ENCODE results near the gene KBTBD4. TPM values are rescaled to one million over a fixed set of nuclear protein-coding genes. Genes with fewer than 3 reads are reported as not detected.

Gene KBTBD4
- total and polyA plus RNA-seq, 4 donors = 5.6 to 12.0 (median 8.6) TPM

- TF ChIP-seq ATF3 (IDR thresholded peaks at IDR 0.05) (no peak), FOXA2 (IDR thresholded peaks at IDR 0.05) (no peak), NR2F2 (IDR thresholded peaks at IDR 0.05) (no peak), CTCF (IDR thresholded peaks at IDR 0.05; ENCODE audit: low read depth, low read length, missing input control) (no peak), HNF4G (IDR thresholded peaks at IDR 0.05) (no peak)
Measured at GRCh38 chr11:47591764-47592163, 13.0 kb upstream of the KBTBD4 start (continued).

GRCh38 chr11:47589977-47590861 lies 11.4 kb upstream of the KBTBD4 start:
- Histone ChIP-seq H3K9ac (ENCODE audit: low read depth in 1 of 2, low read length in 2 of 2) (no peak overlapping the region), H3K27me3 (ENCODE audit: control insufficient read depth in 4 of 4, insufficient read depth in 4 of 4, low read length in 3 of 4) (peaks cover 0 to 7% (median 2%) of the 10 kb centered on the region in 4 donors), H3K4me3 (ENCODE audit: low read depth in 1 of 3, low read length in 3 of 3) (peak overlapping the region in 1 of 3 donors; percentile 1), H3K27ac (ENCODE audit: low read depth in 1 of 2, low read length in 2 of 2) (no peak overlapping the region), H3K9me3 (ENCODE audit: control insufficient read depth in 4 of 4, low read length in 3 of 4) (peaks cover 0 to 7% (median 1%) of the 10 kb centered on the region in 4 donors), H3K36me3 (ENCODE audit: control insufficient read depth in 4 of 4, insufficient read depth in 3 of 4, low read depth in 1 of 4, low read length in 3 of 4) (peaks cover 0 to 1% (median under 1%) of the 10 kb centered on the region in 4 donors), H3K4me1 (ENCODE audit: control insufficient read depth in 4 of 4, insufficient read depth in 4 of 4, low read length in 3 of 4) (peaks cover 0 to 6% (median 2%) of the 10 kb centered on the region in 4 donors)
- TF ChIP-seq SP1 (IDR thresholded peaks at IDR 0.05) (no peak), RAD21 (IDR thresholded peaks at IDR 0.05) (no peak), ATF3 (IDR thresholded peaks at IDR 0.05) (no peak), MAX (IDR thresholded peaks at IDR 0.05) (no peak), RXRA (IDR thresholded peaks at IDR 0.05) (no peak)
- TF ChIP-seq, protein P1, sequence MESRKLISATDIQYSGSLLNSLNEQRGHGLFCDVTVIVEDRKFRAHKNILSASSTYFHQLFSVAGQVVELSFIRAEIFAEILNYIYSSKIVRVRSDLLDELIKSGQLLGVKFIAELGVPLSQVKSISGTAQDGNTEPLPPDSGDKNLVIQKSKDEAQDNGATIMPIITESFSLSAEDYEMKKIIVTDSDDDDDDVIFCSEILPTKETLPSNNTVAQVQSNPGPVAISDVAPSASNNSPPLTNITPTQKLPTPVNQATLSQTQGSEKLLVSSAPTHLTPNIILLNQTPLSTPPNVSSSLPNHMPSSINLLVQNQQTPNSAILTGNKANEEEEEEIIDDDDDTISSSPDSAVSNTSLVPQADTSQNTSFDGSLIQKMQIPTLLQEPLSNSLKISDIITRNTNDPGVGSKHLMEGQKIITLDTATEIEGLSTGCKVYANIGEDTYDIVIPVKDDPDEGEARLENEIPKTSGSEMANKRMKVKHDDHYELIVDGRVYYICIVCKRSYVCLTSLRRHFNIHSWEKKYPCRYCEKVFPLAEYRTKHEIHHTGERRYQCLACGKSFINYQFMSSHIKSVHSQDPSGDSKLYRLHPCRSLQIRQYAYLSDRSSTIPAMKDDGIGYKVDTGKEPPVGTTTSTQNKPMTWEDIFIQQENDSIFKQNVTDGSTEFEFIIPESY (IDR thresholded peaks at IDR 0.05) = no peak
- 45% methylated on average over 122 of the region's 122 CpGs for WGBS
- no peak for DNase-seq (ENCODE audit: low spot score)

DNA sequence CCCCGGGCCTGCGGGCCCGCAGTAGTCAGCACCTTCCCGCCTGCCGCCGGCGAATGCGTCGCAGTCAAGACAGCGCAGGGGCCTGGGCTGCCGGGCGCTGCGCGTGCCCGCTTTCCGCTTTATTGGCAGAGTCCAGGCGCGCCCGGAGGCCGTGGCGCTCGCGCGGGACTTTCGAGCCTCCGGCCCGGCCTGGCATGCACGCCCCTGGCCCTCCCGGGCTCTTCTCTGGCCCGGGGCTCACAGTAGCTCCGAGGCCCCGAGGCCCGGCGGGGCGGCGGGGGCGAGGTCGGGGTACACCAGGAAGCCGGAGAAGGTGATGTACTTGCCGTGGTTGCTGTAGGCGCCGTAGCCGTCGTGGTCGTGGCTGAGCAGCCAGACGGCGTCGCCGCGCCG lies 10.8 kb upstream of the KBTBD4 start:
- H3K36me3 ChIP-seq (ENCODE audit: control insufficient read depth in 4 of 4, insufficient read depth in 3 of 4, low read depth in 1 of 4, low read length in 3 of 4) = peaks cover 1 to 5% (median 3%) of the 10 kb centered on the region in 4 donors
- H3K27me3 ChIP-seq (ENCODE audit: control insufficient read depth in 4 of 4, insufficient read depth in 4 of 4, low read length in 3 of 4) = peaks cover 0 to 7% (median 2%) of the 10 kb centered on the region in 4 donors
- peaks cover 0 to 7% (median 1%) of the 10 kb centered on the region in 4 donors for H3K9me3 ChIP-seq (ENCODE audit: control insufficient read depth in 4 of 4, low read length in 3 of 4)
- no peak for DNase-seq (ENCODE audit: low spot score)
- peaks cover 0 to 6% (median 2%) of the 10 kb centered on the region in 4 donors for H3K4me1 ChIP-seq (ENCODE audit: control insufficient read depth in 4 of 4, insufficient read depth in 4 of 4, low read length in 3 of 4)
- no peak overlapping the region for H3K9ac ChIP-seq (ENCODE audit: low read depth in 1 of 2, low read length in 2 of 2)
- H3K27ac ChIP-seq (ENCODE audit: low read depth in 1 of 2, low read length in 2 of 2) = no peak overlapping the region
- H3K4me3 ChIP-seq (ENCODE audit: low read depth in 1 of 3, low read length in 3 of 3) = peak overlapping the region in 1 of 3 donors; percentile 1
- TF ChIP-seq RXRA (IDR thresholded peaks at IDR 0.05) = no peak
- no peak for TF ChIP-seq FOXA2 (IDR thresholded peaks at IDR 0.05)
- TF ChIP-seq CTCF (IDR thresholded peaks at IDR 0.05; ENCODE audit: low read depth, low read length, missing input control) = no peak
- TF ChIP-seq GABPA (IDR thresholded peaks at IDR 0.05 in 1 of 2, conservative IDR thresholded peaks at IDR 0.05 in 1 of 2) = no peak
- no peak for TF ChIP-seq MAX (IDR thresholded peaks at IDR 0.05)
- TF ChIP-seq, protein P2, sequence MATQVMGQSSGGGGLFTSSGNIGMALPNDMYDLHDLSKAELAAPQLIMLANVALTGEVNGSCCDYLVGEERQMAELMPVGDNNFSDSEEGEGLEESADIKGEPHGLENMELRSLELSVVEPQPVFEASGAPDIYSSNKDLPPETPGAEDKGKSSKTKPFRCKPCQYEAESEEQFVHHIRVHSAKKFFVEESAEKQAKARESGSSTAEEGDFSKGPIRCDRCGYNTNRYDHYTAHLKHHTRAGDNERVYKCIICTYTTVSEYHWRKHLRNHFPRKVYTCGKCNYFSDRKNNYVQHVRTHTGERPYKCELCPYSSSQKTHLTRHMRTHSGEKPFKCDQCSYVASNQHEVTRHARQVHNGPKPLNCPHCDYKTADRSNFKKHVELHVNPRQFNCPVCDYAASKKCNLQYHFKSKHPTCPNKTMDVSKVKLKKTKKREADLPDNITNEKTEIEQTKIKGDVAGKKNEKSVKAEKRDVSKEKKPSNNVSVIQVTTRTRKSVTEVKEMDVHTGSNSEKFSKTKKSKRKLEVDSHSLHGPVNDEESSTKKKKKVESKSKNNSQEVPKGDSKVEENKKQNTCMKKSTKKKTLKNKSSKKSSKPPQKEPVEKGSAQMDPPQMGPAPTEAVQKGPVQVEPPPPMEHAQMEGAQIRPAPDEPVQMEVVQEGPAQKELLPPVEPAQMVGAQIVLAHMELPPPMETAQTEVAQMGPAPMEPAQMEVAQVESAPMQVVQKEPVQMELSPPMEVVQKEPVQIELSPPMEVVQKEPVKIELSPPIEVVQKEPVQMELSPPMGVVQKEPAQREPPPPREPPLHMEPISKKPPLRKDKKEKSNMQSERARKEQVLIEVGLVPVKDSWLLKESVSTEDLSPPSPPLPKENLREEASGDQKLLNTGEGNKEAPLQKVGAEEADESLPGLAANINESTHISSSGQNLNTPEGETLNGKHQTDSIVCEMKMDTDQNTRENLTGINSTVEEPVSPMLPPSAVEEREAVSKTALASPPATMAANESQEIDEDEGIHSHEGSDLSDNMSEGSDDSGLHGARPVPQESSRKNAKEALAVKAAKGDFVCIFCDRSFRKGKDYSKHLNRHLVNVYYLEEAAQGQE (IDR thresholded peaks at IDR 0.05) = no peak
- no peak for TF ChIP-seq SP1 (IDR thresholded peaks at IDR 0.05)
- TF ChIP-seq TAF1 (conservative IDR thresholded peaks at IDR 0.05) = no peak
- no peak for TF ChIP-seq YY1 (IDR thresholded peaks at IDR 0.05)
- WGBS = 49% methylated on average over 51 of the region's 51 CpGs

All from liver (tissue), 9 donors.